ENCODE measurements around the gene CDK18.
A peak's percentile ranks its signal among the peaks of the same experiment; 100 is the strongest.

Gene CDK18

DNA sequence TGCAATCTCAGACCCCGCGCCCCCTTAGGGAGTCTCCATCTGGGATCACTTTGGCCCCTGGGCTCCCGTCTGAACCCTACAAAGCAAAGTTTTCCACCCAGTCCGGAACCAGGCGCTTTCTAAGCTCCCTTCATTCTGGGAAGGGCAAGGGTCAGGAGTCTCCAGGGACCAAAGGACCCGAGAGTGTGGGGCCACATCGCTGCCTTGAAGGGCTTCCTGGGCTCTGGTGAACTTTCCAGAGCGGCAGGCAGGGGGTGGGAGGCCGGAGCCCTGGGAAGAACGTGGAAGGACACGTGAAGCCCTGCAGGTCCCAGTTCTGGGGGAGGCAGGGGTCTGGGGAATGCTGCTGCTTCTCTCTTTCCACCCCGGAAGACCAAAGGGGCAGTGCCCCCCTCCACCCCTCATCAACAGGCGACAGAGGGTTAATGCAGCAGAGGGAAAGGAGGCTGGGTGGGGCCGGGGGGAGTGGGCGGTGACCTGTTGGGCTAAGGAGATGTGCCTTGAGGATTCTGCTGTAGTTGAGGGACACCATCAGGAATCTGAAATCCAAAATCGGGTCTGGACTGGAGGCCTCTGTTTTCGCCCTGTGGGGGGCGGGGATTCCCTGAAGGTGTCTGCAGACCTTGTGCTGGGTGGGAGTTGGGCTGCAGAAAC is 734 bp downstream of the CDK18 start:
- DNase-seq (ENCODE audit: low spot score) = peak; percentile 50

DNA sequence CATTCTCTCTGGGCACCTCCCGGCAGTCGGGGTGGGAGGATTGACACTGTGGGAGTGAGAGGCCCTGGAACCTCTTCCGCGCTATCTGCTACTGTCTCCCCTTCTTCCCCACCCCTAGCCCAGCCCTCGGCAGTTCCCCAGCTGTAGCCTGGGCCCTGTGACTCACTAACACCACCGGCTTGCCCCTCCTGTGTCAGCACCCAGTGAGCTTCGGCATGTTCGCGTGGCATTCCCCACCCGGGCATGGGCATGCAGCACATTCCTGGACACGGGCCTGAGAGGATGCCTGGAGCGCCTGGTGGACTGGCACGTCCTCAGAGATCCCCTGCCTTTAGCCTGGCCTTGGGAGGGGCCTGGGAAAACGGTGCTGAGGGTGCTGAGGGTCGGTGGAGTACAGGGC is 1.3 kb downstream of the CDK18 start:
- no peak for DNase-seq (ENCODE audit: low spot score)

GRCh38 chr1:205506409-205507200 is 2.1 kb downstream of the CDK18 start:
- DNase-seq (ENCODE audit: low spot score) = no peak

- DNase-seq (ENCODE audit: low spot score) = no peak
These were observed 3.8 kb downstream of the CDK18 start for GRCh38 chr1:205508227-205508714.

DNA sequence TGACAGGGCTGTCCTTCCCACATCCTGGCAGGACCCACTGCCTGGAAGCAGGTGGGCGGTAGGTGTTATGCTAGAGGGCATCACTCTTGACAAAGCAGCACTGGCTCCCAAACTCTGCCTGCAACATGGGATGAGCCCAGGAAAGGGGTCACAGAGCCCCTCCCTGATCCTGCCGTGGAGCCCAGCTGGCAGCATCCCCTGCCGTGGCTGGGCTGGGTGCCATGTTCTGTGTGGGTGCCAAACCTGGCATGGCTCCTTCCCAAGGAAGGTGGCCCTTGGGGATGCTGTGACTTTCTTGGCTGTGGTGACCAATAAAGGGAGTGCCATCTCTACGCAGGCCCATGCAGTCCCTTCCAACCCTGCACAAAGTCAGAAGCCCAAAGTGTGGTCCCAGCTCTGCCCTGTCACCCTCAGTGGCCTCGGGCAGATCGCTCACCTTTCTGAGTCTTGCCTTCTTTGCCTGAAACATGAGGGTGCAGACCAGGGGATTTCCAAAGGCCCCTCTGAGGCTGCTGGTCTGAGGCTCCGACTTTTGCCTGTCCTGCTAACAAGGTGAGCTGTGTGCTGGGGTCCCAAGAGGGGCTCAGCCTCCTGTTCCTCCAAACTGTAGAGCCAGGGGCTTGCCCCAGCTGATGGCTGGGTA is 6.0 kb downstream of the CDK18 start:
- no peak for DNase-seq (ENCODE audit: low spot score)

- DNase-seq (ENCODE audit: low spot score) = no peak
These were observed 6.5 kb downstream of the CDK18 start for GRCh38 chr1:205510951-205511330.

GRCh38 chr1:205512059-205513045 is 7.9 kb downstream of the CDK18 start:
- no peak for DNase-seq (ENCODE audit: low spot score)

DNA sequence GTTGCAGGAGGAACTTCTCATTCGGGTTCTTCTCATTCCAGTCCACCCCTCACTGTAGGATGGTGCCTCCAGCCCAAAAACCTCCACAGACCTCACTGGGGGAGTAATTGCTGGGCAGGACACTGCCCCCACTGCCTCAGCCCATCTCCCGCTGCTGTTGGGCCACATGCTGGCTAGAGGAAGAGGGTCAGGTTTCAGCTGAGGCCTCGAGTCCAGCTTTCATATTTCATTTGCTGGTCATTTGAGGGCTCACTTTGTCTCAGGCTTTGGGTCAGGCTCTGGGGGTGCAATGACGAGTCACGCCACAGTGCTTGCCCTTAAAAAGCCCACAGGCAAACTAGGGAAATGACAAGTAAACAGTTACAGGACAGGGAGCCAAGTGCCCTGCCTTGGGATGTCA is 9.3 kb downstream of the CDK18 start:
- no peak for DNase-seq (ENCODE audit: low spot score)

GRCh38 chr1:205514211-205515142 is 10.0 kb downstream of the CDK18 start:
- DNase-seq (ENCODE audit: low spot score) = no peak

DNA sequence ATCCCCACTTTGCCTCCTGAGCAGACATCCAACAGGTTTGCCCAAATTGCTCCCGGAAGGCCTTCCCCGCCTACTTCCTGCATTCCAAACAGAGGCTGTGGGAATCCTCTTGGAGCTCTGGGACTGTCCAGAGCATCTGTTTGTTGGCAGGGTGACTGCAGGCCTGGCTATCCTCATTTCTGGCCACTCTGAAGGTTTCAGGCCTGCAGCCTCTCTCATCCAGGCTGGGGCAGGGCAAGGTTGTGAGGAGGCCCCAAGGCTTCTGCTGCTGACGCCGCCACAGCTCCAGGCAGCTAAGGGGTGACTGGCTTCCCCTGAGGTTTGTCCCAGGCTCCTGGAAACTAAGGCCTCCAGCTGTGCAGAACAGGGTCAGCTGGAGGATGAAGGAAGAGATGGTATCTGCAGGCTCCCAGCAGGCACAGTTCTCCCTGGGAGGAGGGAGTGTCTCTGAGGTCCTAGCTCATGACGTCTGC is 11.3 kb downstream of the CDK18 start:
- no peak for DNase-seq (ENCODE audit: low spot score)

DNA sequence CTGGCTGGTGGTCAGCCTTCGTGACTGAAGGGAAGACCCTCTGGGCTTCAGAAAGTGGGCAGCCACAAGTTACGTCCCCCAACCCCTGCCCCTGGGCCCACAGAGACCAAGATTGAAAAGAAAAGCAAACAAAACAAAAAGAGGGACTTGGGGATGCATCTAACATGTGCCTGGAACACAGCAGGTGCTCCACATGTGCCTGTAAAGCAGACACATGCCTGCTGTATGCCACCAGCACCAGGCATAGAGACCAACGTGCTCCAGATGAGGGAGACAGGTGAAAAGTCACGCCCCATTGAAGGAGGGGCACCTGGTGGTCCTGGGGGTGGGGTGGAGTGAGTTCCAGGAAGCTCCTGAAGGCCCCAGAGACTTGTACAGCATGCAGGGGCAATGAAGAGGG is 11.9 kb downstream of the CDK18 start:
- no peak for DNase-seq (ENCODE audit: low spot score)

- DNase-seq (ENCODE audit: low spot score) = no peak
These were observed 12.8 kb downstream of the CDK18 start for GRCh38 chr1:205517288-205517687.

DNA sequence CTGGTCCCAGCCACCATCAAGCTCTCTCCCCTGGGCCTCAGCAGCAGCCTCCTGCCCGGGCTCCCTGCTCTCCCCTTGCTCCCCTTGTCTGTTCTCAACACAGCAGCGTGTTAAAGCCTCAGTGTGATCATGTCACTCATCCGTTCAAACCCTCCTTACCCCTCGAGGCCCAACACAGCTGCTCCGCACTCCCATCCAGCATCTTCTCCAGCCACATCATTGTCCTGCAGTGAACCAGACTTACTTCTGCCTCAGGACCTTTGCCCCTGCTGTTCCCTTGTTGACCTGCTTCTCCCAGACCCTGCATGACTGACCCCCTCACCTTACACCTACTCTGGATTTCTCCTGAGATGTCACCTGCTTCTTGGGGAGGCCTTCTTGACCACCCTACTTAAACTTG is 13.3 kb downstream of the CDK18 start:
- no peak for DNase-seq (ENCODE audit: low spot score)

- no peak for DNase-seq (ENCODE audit: low spot score)
These were observed 14.4 kb downstream of the CDK18 start for GRCh38 chr1:205518661-205519540.

DNA sequence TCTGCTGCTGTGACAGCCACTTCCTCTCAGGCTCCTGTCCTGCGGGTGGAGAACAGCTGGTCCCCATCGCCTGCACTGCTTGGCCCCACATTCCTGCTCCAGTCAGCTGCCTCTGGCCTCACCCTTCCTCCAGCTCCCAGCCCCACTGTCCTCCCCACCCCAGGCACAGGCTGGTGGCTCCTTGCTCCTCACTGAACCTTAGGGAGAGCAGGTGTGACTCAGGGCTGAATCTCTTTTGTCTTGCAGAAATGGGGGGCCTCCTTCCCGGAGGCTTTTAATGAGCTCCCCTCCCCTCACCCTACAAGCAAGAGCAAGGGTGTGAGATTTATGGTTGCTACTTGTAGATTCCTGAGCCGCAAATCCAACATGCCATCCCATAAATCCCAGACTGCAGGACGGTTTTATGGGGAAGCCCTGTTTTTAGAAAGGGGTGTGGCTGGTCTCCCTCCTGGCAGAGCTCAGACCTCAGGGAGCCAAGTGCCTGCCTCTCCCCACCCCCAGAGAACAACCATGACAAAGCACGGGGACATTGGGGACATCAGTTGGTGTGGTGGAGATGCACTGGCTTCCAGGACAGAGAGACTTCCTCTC is 15.2 kb downstream of the CDK18 start:
- no peak for DNase-seq (ENCODE audit: low spot score)

DNA sequence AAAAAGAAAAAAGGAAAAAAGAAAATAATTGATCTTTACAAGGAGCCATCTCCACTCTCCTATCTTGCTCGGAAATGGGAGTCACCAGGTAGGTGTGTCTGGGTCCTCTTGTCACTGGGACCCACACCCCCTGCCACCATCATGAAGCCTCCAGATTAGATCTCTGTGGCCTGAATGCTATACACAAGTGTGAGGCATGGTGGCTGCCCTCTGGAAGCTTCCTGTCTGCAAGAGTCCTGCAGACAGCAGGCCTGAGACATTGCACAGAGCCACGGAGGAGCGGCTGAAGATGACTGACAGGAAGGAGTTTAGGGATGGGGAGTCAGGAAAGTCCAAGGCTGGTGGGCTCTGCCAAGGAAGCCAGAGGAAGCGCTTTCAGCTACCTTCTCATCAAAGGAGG is 16.2 kb downstream of the CDK18 start:
- no peak for DNase-seq (ENCODE audit: low spot score)

- no peak for DNase-seq (ENCODE audit: low spot score)
These were observed 17.2 kb downstream of the CDK18 start for GRCh38 chr1:205521686-205522085.

DNA sequence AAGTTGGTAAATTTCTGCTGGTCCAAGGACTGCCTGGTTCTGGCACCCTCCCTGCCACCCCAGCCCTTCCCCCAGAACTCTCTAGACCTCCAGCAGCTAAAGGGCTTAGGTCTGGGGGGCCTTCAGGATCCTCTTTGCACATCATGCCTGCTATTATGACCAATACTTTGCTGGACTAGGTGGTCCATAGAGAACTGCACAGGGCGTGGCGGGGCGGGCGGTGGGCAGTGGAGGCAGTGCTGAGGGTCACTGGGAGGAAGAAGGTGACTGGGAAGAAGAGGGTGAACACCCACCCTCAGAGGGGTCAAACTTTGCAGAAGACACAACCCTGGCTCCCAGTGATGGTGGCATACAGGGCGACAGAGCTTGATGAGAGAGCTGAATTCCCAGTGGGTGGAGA is 18.2 kb downstream of the CDK18 start:
- no peak for DNase-seq (ENCODE audit: low spot score)

DNA sequence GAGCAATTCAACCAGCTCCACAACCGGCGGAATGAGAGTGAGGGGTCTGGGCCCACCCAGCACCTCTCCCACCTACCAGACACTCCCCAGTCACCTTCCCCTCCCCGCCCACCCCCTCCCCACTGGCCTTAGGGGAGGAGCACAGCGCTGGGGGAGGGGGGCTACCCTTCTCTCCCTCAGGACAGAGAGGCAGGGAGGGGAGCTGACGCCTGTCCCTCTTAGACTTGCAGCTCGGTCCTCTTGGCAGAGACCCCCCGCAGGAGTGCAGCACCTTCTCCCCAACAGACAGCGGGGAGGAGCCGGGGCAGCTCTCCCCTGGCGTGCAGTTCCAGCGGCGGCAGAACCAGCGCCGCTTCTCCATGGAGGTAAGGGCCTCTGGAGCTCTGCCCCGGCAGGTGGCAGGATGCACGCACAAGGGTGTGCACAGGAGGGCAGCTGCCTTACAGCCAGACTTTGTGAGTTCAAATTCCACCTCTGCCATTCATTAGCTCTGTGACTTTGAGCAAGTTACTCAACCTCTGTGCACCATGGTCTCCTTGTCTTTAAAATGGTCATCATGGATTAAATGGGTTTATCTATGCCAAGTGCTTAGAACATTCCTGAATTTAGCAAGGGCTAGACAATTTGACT is 18.9 kb downstream of the CDK18 start:
- no peak for DNase-seq (ENCODE audit: low spot score)
